CD4-positive, CD25-positive, alpha-beta regulatory T cell (primary cell): ENCODE measurements around the gene EIF4A3. TPM values are rescaled to one million over a fixed set of nuclear protein-coding genes. Genes with fewer than 3 reads are reported as not detected.

ENCODE experiments used
- ATAC-seq, 2 donors: fragments of 150-1000 bp; cut with Tn5 transposase; one replicate each; pipeline ENCODE4 v1.10.0; 2021; ENCODE audit warnings: low read depth in 2 of 2, moderate number of reproducible peaks in 2 of 2, moderate library complexity in 1 of 2
- DNase-seq, 3 donors: peaks; one replicate each; pipeline versions ENCODE4 v3.0.0 to v3.0.0-alpha.2; 2012 to 2022; ENCODE audit warnings: mixed read lengths in 1 of 3
- H3K27ac ChIP-seq: one replicate; pipeline ENCODE4 v1.7.0; 2013; ENCODE audit warnings: mild to moderate bottlenecking, low read length; ENCODE audit not compliant: insufficient read depth, poor library complexity, severe bottlenecking
- H3K27me3 ChIP-seq: one replicate; pipeline ENCODE4 v1.7.0; 2013; ENCODE audit warnings: low read length; ENCODE audit not compliant: control insufficient read depth, insufficient read depth
- H3K36me3 ChIP-seq: one replicate; pipeline ENCODE4 v1.7.0; 2013; ENCODE audit warnings: mild to moderate bottlenecking, low read length, moderate library complexity; ENCODE audit not compliant: control insufficient read depth, insufficient read depth
- H3K4me1 ChIP-seq: 2 replicates; pipeline ENCODE4 v1.7.0; 2013; ENCODE audit warnings: mild to moderate bottlenecking, low read length; ENCODE audit not compliant: insufficient read depth, control insufficient read depth, poor library complexity, severe bottlenecking
- H3K4me3 ChIP-seq: one replicate; pipeline ENCODE4 v1.7.0; 2013; ENCODE audit warnings: low read depth, mild to moderate bottlenecking, low read length, moderate library complexity
- H3K9me3 ChIP-seq, 2 experiments: 1 replicate in 1 of 2; 2 replicates in 1 of 2; pipeline ENCODE4 v1.7.0; 2013; ENCODE audit warnings: low read length in 2 of 2, mild to moderate bottlenecking in 1 of 2, moderate library complexity in 1 of 2; ENCODE audit not compliant: control insufficient read depth in 2 of 2
- H3K27ac Mint-ChIP-seq, 3 donors: one replicate each; pipeline ENCODE4 v1.8.0; 2020 to 2022; ENCODE audit warnings: mild to moderate bottlenecking in 3 of 3, mixed read lengths in 3 of 3, moderate library complexity in 2 of 3
- H3K27me3 Mint-ChIP-seq: one replicate; pipeline ENCODE4 v1.8.0; 2022; ENCODE audit warnings: mild to moderate bottlenecking, mixed read lengths
- H3K36me3 Mint-ChIP-seq: one replicate; pipeline ENCODE4 v1.8.0; 2020; ENCODE audit warnings: mixed read lengths
- H3K4me1 Mint-ChIP-seq, 4 donors: one replicate each; pipeline ENCODE4 v1.8.0; 2020 to 2022; ENCODE audit warnings: mixed read lengths in 4 of 4, mild to moderate bottlenecking in 1 of 4
- H3K4me3 Mint-ChIP-seq, 4 donors: one replicate each; pipeline ENCODE4 v1.8.0; 2020 to 2022; ENCODE audit warnings: mild to moderate bottlenecking in 4 of 4, mixed read lengths in 4 of 4, moderate library complexity in 3 of 4
- H3K9me3 Mint-ChIP-seq, 7 donors: one replicate each; pipeline ENCODE4 v1.8.0; 2020 to 2022; ENCODE audit warnings: mixed read lengths in 7 of 7, mild to moderate bottlenecking in 3 of 7, moderate library complexity in 2 of 7
- polyA plus RNA-seq, 4 donors: library from polyadenylated mRNA; unstranded; fragments of 300-500 nt; fragmentation: Illumina TruSeq; gene quantifications; one replicate each; pipeline ENCODE4 v1.2.3, GENCODE V29; 2021
- total RNA-seq: library from RNA; stranded (reverse); gene quantifications from one replicate; pipeline ENCODE4 v1.2.3, GENCODE V29; 2022

The EIF4A3 gene
- total and polyA plus RNA-seq, 5 donors from 2014 or later, result 91.7 to 122 (median 108) TPM

DNA sequence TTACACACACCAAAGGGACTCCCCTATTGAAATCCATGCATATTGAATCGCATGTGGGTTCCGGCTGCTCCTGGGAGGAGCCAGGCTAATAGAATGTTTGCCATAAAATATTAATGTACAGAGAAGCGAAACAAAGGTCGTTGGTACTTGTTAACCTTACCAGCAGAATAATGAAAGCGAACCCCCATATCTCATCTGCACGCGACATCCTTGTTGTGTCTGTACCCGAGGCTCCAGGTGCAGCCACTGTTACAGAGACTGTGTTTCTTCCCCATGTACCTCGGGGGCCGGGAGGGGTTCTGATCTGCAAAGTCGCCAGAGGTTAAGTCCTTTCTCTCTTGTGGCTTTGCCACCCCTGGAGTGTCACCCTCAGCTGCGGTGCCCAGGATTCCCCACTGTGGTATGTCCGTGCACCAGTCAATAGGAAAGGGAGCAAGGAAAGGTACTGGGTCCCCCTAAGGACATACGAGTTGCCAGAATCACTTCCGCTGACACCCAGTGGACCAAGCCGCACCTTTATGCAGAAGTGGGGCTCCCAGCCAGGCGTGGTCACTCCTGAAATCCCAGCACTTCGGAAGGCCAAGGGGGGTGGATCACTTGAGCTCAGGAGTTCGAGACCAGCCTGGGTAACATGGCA is 43.4 kb downstream of the EIF4A3 start:
- no peaks in the 10 kb centered on the region for H3K36me3 Mint-ChIP-seq
- Histone ChIP-seq H3K9me3 (no peaks in the 10 kb centered on the region), H3K4me1 (peaks cover 19% of the 10 kb centered on the region), H3K4me3 (no peak overlapping the region), H3K27ac (no peak overlapping the region), H3K27me3 (no peaks in the 10 kb centered on the region), H3K36me3 (no peaks in the 10 kb centered on the region)
- ATAC-seq, result no peak
- peaks cover 0 to 2% (median 0%) of the 10 kb centered on the region in 7 donors for H3K9me3 Mint-ChIP-seq
- peak overlapping the region; percentile 79 to 93 (median 86) for H3K4me3 Mint-ChIP-seq
- peak overlapping the region in 1 of 3 donors; percentile 43 for H3K27ac Mint-ChIP-seq
- no peak for DNase-seq
- H3K27me3 Mint-ChIP-seq, result peaks cover 11% of the 10 kb centered on the region
- peaks cover 8 to 29% (median 17%) of the 10 kb centered on the region in 4 donors for H3K4me1 Mint-ChIP-seq

DNA sequence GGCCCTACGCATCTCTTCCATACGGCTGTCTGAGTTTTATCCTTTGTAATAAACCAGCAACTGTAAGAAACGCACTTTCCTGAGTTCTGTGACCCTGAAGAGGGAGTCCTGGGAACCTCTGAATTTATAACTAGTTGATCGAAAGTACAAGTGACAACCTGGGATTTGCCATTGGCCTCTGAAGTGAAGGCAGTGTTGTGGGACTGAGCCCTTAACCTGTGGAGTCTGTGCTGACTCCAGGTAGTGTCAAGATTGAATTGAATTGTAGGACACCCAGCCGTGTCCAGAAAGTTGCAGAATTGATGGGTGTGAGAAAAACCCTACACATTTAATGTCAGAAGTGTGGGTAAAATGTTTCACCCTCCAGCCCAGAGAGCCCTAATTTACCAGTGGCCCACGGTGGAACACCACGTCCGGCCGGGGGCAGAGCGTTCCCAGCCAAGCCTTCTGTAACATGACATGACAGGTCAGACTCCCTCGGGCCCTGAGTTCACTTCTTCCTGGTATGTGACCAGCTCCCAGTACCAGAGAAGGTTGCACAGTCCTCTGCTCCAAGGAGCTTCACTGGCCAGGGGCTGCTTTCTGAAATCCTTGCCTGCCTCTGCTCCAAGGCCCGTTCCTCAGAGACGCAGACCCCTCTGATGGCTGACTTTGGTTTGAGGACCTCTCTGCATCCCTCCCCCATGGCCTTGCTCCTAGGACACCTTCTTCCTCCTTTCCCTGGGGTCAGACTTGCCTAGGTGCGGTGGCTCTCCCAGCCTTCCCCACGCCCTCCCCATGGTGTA is 44.1 kb downstream of the EIF4A3 start:
- peaks cover 0 to 5% (median 0%) of the 10 kb centered on the region in 7 donors for H3K9me3 Mint-ChIP-seq
- Histone ChIP-seq H3K4me1 (peaks cover 19% of the 10 kb centered on the region), H3K4me3 (no peak overlapping the region), H3K9me3 (no peaks in the 10 kb centered on the region), H3K27ac (no peak overlapping the region), H3K36me3 (no peaks in the 10 kb centered on the region), H3K27me3 (no peaks in the 10 kb centered on the region)
- DNase-seq (no peak), ATAC-seq (no peak)
- H3K36me3 Mint-ChIP-seq, result no peaks in the 10 kb centered on the region
- H3K4me1 Mint-ChIP-seq, result peaks cover 8 to 29% (median 17%) of the 10 kb centered on the region in 4 donors
- peaks cover 17% of the 10 kb centered on the region for H3K27me3 Mint-ChIP-seq
- peak overlapping the region in 2 of 3 donors; percentile 49 to 93 for H3K27ac Mint-ChIP-seq
- peak overlapping the region; percentile 87 to 93 (median 90) for H3K4me3 Mint-ChIP-seq

DNA sequence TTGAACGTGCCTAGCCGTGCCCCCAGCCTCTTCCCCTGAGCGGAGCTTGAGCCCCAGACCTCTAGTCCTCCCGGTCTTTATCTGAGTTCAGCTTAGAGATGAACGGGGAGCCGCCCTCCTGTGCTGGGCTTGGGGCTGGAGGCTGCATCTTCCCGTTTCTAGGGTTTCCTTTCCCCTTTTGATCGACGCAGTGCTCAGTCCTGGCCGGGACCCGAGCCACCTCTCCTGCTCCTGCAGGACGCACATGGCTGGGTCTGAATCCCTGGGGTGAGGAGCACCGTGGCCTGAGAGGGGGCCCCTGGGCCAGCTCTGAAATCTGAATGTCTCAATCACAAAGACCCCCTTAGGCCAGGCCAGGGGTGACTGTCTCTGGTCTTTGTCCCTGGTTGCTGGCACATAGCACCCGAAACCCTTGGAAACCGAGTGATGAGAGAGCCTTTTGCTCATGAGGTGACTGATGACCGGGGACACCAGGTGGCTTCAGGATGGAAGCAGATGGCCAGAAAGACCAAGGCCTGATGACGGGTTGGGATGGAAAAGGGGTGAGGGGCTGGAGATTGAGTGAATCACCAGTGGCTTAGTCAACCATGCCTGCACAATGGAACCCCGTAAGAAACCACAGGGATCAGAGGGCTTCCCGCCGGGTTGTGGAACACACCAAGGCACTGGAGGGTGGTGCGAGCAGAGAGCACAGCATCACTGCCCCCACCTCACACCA is 44.8 kb downstream of the EIF4A3 start:
- Histone ChIP-seq H3K4me1 (peaks cover 19% of the 10 kb centered on the region), H3K4me3 (peak overlapping the region; percentile 51), H3K36me3 (no peaks in the 10 kb centered on the region)

DNA sequence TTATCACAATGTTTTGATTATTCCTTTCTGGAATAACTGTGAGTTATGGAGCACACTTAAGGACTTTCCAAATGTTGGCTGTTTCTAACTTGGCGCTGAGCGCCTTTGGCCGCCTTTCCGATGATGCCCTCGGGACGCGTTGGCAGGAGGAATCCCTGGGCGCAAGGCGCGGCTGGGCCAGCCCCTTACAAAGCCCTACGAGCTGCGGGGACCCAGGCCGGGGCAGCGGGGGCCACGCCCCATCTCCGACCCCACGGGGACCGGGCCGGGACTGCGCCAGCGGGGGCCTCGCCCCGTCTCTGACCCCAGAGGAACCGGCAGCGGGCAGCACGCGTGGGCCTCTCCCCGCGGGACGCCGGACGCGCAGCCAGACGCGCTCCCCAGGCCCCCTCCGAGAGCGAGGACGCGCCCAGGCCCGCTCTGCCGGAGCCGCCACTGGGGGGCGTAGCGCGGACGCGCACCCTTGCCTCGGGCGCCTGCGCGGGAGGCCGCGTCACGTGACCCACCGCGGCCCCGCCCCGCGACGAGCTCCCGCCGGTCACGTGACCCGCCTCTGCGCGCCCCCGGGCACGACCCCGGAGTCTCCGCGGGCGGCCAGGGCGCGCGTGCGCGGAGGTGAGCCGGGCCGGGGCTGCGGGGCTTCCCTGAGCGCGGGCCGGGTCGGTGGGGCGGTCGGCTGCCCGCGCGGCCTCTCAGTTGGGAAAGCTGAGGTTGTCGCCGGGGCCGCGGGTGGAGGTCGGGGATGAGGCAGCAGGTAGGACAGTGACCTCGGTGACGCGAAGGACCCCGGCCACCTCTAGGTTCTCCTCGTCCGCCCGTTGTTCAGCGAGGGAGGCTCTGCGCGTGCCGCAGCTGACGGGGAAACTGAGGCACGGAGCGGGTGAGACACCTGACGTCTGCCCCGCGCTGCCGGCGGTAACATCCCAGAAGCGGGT is 45.6 kb downstream of the EIF4A3 start, which contains the start of gene GAA:
GAA (plus strand) TSS at position 571 of the 935 bp plus-strand sequence. CDS start 3,006 bp downstream, outside the sequence.
- Mint-ChIP-seq H3K4me1 (peaks cover 8 to 32% (median 17%) of the 10 kb centered on the region in 4 donors), H3K27me3 (peaks cover 24% of the 10 kb centered on the region), H3K4me3 (peak within 1 kb of the TSS; percentile 87 to 93 (median 92)), H3K27ac (peak within 1 kb of the TSS; percentile 49 to 93 (median 92)), H3K36me3 (no peaks in the 10 kb centered on the region), H3K9me3 (peaks cover 0 to 5% (median 0%) of the 10 kb centered on the region in 7 donors)
- ATAC-seq (peak; percentile 83 to 88), DNase-seq (peak; percentile 81 to 89 (median 85))
- Histone ChIP-seq H3K9me3 (no peaks in the 10 kb centered on the region), H3K27me3 (no peaks in the 10 kb centered on the region), H3K27ac (peak within 1 kb of the TSS; percentile 63), H3K36me3 (no peaks in the 10 kb centered on the region), H3K4me1 (peaks cover 19% of the 10 kb centered on the region), H3K4me3 (peak within 1 kb of the TSS; percentile 59)

More for the DNA sequence above, 44.8 kb downstream of the EIF4A3 start:
- H3K4me1 Mint-ChIP-seq, result peaks cover 8 to 32% (median 17%) of the 10 kb centered on the region in 4 donors
- Histone ChIP-seq H3K9me3 (no peaks in the 10 kb centered on the region), H3K27me3 (no peaks in the 10 kb centered on the region), H3K27ac (peak overlapping the region; percentile 60)
- DNase-seq (no peak), ATAC-seq (peak in 1 of 2 donors; percentile 5)
- H3K4me3 Mint-ChIP-seq, result peak overlapping the region; percentile 87 to 93 (median 92)
- peaks cover 0 to 5% (median 0%) of the 10 kb centered on the region in 7 donors for H3K9me3 Mint-ChIP-seq
- no peaks in the 10 kb centered on the region for H3K36me3 Mint-ChIP-seq
- peaks cover 24% of the 10 kb centered on the region for H3K27me3 Mint-ChIP-seq
- H3K27ac Mint-ChIP-seq, result peak overlapping the region; percentile 49 to 93 (median 92)

DNA sequence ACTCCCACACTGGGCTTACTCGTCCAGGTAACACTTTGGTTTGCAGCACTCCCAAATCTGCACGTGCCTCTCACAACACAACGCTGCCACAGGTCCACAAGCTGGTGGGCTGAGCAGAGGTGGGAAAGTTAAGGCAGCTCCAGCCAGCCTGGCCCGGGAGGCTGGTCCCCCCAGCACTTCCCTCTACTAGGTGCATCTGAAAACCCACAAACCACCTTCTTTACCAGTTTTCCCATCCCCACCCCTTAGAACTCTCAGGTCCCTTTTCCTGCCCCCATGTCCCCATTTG is 46.9 kb downstream of the EIF4A3 start:
- no peak overlapping the region for H3K27ac ChIP-seq
- H3K36me3 ChIP-seq, result no peaks in the 10 kb centered on the region
- no peaks in the 10 kb centered on the region for H3K27me3 ChIP-seq
- peaks cover 24% of the 10 kb centered on the region for H3K27me3 Mint-ChIP-seq
- peaks cover 19% of the 10 kb centered on the region for H3K4me1 ChIP-seq
- peaks cover 0 to 5% (median 0%) of the 10 kb centered on the region in 7 donors for H3K9me3 Mint-ChIP-seq
- H3K27ac Mint-ChIP-seq, result peak overlapping the region in 1 of 3 donors; percentile 84
- H3K4me3 ChIP-seq, result no peak overlapping the region
- H3K9me3 ChIP-seq, result no peaks in the 10 kb centered on the region
- H3K36me3 Mint-ChIP-seq, result no peaks in the 10 kb centered on the region
- DNase-seq, result no peak
- H3K4me3 Mint-ChIP-seq, result peak overlapping the region; percentile 77 to 91 (median 88)
- no peak for ATAC-seq
- peaks cover 8 to 32% (median 17%) of the 10 kb centered on the region in 4 donors for H3K4me1 Mint-ChIP-seq

DNA sequence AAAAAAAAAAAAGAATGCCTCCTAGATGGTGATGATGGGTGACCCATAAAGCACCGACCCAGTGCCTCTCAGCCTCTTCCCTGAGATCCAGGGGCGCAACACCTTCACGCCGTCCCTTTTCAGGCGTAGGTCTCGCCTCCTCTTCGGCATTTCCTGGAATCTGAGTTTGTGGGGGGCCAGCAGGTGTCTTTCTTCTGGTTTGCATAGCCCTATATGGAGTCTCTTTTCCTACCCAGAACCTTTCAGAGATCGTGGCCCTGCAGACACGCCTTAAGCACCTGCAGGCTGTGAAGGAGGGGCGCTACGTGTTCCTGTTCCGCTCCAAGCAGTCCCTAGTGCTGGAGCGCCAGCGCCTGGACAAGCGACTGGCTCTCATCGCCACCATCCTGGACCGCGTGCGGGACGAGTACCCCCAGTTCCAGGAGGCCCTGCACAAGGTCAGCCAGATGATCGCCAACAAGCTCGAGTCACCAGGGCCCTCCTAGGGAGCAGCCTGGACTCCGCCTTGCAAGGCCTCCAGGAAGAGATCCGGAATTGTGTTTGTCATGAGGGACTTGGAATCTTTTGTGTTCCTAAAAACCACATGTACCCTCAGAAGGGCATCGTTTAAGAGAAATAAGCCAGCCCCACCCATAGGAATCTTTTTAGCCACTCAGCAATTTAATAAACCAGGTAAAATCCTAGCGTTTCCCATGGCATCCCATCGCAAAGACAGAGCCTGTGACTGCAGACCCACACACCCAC is 47.5 kb downstream of the EIF4A3 start:
- Mint-ChIP-seq H3K27ac (peak overlapping the region in 1 of 3 donors; percentile 32), H3K27me3 (peaks cover 24% of the 10 kb centered on the region), H3K4me1 (peaks cover 8 to 32% (median 17%) of the 10 kb centered on the region in 4 donors), H3K4me3 (peak overlapping the region; percentile 77 to 91 (median 88)), H3K36me3 (no peaks in the 10 kb centered on the region), H3K9me3 (peaks cover 0 to 5% (median 0%) of the 10 kb centered on the region in 7 donors)
- H3K4me1 ChIP-seq, result peaks cover 19% of the 10 kb centered on the region
- no peak for ATAC-seq
- H3K9me3 ChIP-seq, result no peaks in the 10 kb centered on the region
- no peaks in the 10 kb centered on the region for H3K27me3 ChIP-seq
- no peaks in the 10 kb centered on the region for H3K36me3 ChIP-seq
- DNase-seq, result no peak
- no peak overlapping the region for H3K27ac ChIP-seq
- H3K4me3 ChIP-seq, result no peak overlapping the region
